Measurements from ENCODE around the gene NSUN3. TPM values are rescaled to one million over a fixed set of nuclear protein-coding genes. Genes with fewer than 3 reads are reported as not detected.
"Not testable (repeated sequence)": the region's sequence is repeated elsewhere in the genome, so short reads cannot be mapped to it uniquely, and the experiment has no call there.

The NSUN3 gene
- total and polyA plus RNA-seq, 5 donors from 2014 or later = 9.8 to 26.2 (median 12.0) TPM

- Mint-ChIP-seq H3K36me3 (peaks cover 43% of the 10 kb centered on the region), H3K4me1 (peaks cover 51 to 79% (median 67%) of the 10 kb centered on the region in 4 donors), H3K9me3 (peaks cover 0 to 1% (median 0%) of the 10 kb centered on the region in 7 donors), H3K27me3 (no peaks in the 10 kb centered on the region), H3K4me3 (no peak overlapping the region), H3K27ac (no peak overlapping the region)
- Histone ChIP-seq H3K4me3 (ENCODE audit: low read depth, low read length) (no peak overlapping the region), H3K27me3 (ENCODE audit: control insufficient read depth, insufficient read depth, low read length) (no peaks in the 10 kb centered on the region), H3K27ac (ENCODE audit: insufficient read depth, low read length, poor library complexity, severe bottlenecking) (no peak overlapping the region), H3K36me3 (ENCODE audit: control insufficient read depth, insufficient read depth, low read length) (peaks cover 12% of the 10 kb centered on the region), H3K4me1 (ENCODE audit: control insufficient read depth, insufficient read depth, low read length, poor library complexity, severe bottlenecking) (peaks cover 14% of the 10 kb centered on the region), H3K9me3 (ENCODE audit: control insufficient read depth in 2 of 2, low read length in 2 of 2) (no peaks in the 10 kb centered on the region)
- DNase-seq = no peak
- no peak for ATAC-seq (ENCODE audit: low read depth in 2 of 2)
These were observed 7.6 kb downstream of the NSUN3 start for GRCh38 chr3:94070341-94070911.

- Histone ChIP-seq H3K4me3 (ENCODE audit: low read depth, low read length) (no peak overlapping the region), H3K4me1 (ENCODE audit: control insufficient read depth, insufficient read depth, low read length, poor library complexity, severe bottlenecking) (peaks cover 4% of the 10 kb centered on the region), H3K9me3 (ENCODE audit: control insufficient read depth in 2 of 2, low read length in 2 of 2) (no peaks in the 10 kb centered on the region), H3K27me3 (ENCODE audit: control insufficient read depth, insufficient read depth, low read length) (no peaks in the 10 kb centered on the region), H3K27ac (ENCODE audit: insufficient read depth, low read length, poor library complexity, severe bottlenecking) (no peak overlapping the region), H3K36me3 (ENCODE audit: control insufficient read depth, insufficient read depth, low read length) (peaks cover 17% of the 10 kb centered on the region)
- no peak overlapping the region for H3K4me3 Mint-ChIP-seq
- H3K27me3 Mint-ChIP-seq = no peaks in the 10 kb centered on the region
- ATAC-seq (ENCODE audit: low read depth in 2 of 2) (peak; percentile 71 to 83), DNase-seq (peak in 1 of 3 donors; percentile 67)
- peaks cover 0 to 1% (median 0%) of the 10 kb centered on the region in 7 donors for H3K9me3 Mint-ChIP-seq
- H3K36me3 Mint-ChIP-seq = peaks cover 51% of the 10 kb centered on the region
- peak overlapping the region in 2 of 3 donors; percentile 68 to 78 for H3K27ac Mint-ChIP-seq
- peaks cover 39 to 68% (median 58%) of the 10 kb centered on the region in 4 donors for H3K4me1 Mint-ChIP-seq
These were observed 8.9 kb downstream of the NSUN3 start for GRCh38 chr3:94071713-94072284.

DNA sequence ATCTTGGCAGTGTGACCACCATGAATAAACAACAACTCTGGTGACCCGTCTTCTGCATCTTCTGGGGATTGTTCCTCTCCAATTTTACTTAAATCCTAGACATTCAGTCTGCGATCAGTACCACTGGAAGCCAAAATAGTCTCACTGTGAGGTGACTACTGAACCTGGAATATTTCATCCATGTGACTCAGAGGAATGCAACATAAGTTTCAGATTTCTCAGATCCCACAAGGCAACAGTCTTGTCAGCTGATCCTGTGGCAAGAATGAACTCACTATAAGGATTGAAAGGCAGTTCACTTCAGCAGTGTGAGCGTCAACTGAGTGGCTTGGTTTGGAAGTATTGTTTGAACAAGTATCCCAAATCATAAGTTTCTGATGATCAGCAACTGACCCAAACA lies 13.2 kb downstream of the NSUN3 start:
- no peak overlapping the region for H3K4me3 Mint-ChIP-seq

GRCh38 chr3:94080552-94080951 lies 17.7 kb downstream of the NSUN3 start:
- not testable (repeated sequence) for H3K9me3 ChIP-seq (ENCODE audit: control insufficient read depth in 2 of 2, low read length in 2 of 2); H3K27me3 ChIP-seq (ENCODE audit: control insufficient read depth, insufficient read depth, low read length); H3K27ac ChIP-seq (ENCODE audit: insufficient read depth, low read length, poor library complexity, severe bottlenecking); H3K9me3 Mint-ChIP-seq; H3K4me3 ChIP-seq (ENCODE audit: low read depth, low read length); ATAC-seq (ENCODE audit: low read depth in 2 of 2); H3K27me3 Mint-ChIP-seq
- Mint-ChIP-seq H3K36me3 (peaks cover 34% of the 10 kb centered on the region), H3K4me1 (peaks cover 18 to 66% (median 45%) of the 10 kb centered on the region in 4 donors), H3K27ac (peak overlapping the region; percentile 54 to 68 (median 65)), H3K4me3 (peak overlapping the region in 3 of 4 donors; percentile 29 to 56 (median 49))
- peaks cover 23% of the 10 kb centered on the region for H3K4me1 ChIP-seq (ENCODE audit: control insufficient read depth, insufficient read depth, low read length, poor library complexity, severe bottlenecking)
- peaks cover 19% of the 10 kb centered on the region for H3K36me3 ChIP-seq (ENCODE audit: control insufficient read depth, insufficient read depth, low read length)
- DNase-seq = peak in 1 of 3 donors; percentile 49

More for the DNA sequence above, 13.2 kb downstream of the NSUN3 start:
- H3K9me3 ChIP-seq (ENCODE audit: control insufficient read depth in 2 of 2, low read length in 2 of 2) = no peaks in the 10 kb centered on the region
- H3K4me1 ChIP-seq (ENCODE audit: control insufficient read depth, insufficient read depth, low read length, poor library complexity, severe bottlenecking) = peaks cover 15% of the 10 kb centered on the region
- no peak overlapping the region for H3K27ac Mint-ChIP-seq
- ATAC-seq (ENCODE audit: low read depth in 2 of 2) (no peak), DNase-seq (no peak)
- no peak overlapping the region for H3K27ac ChIP-seq (ENCODE audit: insufficient read depth, low read length, poor library complexity, severe bottlenecking)
- H3K36me3 Mint-ChIP-seq = peaks cover 43% of the 10 kb centered on the region
- peaks cover 15% of the 10 kb centered on the region for H3K36me3 ChIP-seq (ENCODE audit: control insufficient read depth, insufficient read depth, low read length)
- no peaks in the 10 kb centered on the region for H3K27me3 ChIP-seq (ENCODE audit: control insufficient read depth, insufficient read depth, low read length)
- H3K27me3 Mint-ChIP-seq = no peaks in the 10 kb centered on the region
- H3K4me1 Mint-ChIP-seq = peaks cover 26 to 81% (median 60%) of the 10 kb centered on the region in 4 donors
- peaks cover 0 to 4% (median 0%) of the 10 kb centered on the region in 7 donors for H3K9me3 Mint-ChIP-seq
- H3K4me3 ChIP-seq (ENCODE audit: low read depth, low read length) = no peak overlapping the region

GRCh38 chr3:94081884-94082283 lies 19.0 kb downstream of the NSUN3 start:
- no peaks in the 10 kb centered on the region for H3K27me3 Mint-ChIP-seq
- peaks cover 0 to 4% (median 0%) of the 10 kb centered on the region in 7 donors for H3K9me3 Mint-ChIP-seq
- H3K4me3 ChIP-seq (ENCODE audit: low read depth, low read length) = no peak overlapping the region
- H3K36me3 Mint-ChIP-seq = peaks cover 26% of the 10 kb centered on the region
- H3K27me3 ChIP-seq (ENCODE audit: control insufficient read depth, insufficient read depth, low read length) = no peaks in the 10 kb centered on the region
- H3K4me1 Mint-ChIP-seq = peaks cover 21 to 61% (median 46%) of the 10 kb centered on the region in 4 donors
- peak overlapping the region in 2 of 3 donors; percentile 78 to 80 for H3K27ac Mint-ChIP-seq
- H3K4me3 Mint-ChIP-seq = peak overlapping the region in 1 of 4 donors; percentile 31
- peaks cover 17% of the 10 kb centered on the region for H3K36me3 ChIP-seq (ENCODE audit: control insufficient read depth, insufficient read depth, low read length)
- H3K27ac ChIP-seq (ENCODE audit: insufficient read depth, low read length, poor library complexity, severe bottlenecking) = no peak overlapping the region
- no peaks in the 10 kb centered on the region for H3K9me3 ChIP-seq (ENCODE audit: control insufficient read depth in 2 of 2, low read length in 2 of 2)
- ATAC-seq (ENCODE audit: low read depth in 2 of 2) = no peak
- no peak for DNase-seq
- peaks cover 23% of the 10 kb centered on the region for H3K4me1 ChIP-seq (ENCODE audit: control insufficient read depth, insufficient read depth, low read length, poor library complexity, severe bottlenecking)

- no peaks in the 10 kb centered on the region for H3K27me3 ChIP-seq (ENCODE audit: control insufficient read depth, insufficient read depth, low read length)
- no peak overlapping the region for H3K4me3 ChIP-seq (ENCODE audit: low read depth, low read length)
- Mint-ChIP-seq H3K27ac (peak overlapping the region in 2 of 3 donors; percentile 44 to 80), H3K4me1 (peaks cover 24 to 58% (median 45%) of the 10 kb centered on the region in 4 donors), H3K27me3 (no peaks in the 10 kb centered on the region), H3K4me3 (no peak overlapping the region), H3K9me3 (peaks cover 0 to 4% (median 0%) of the 10 kb centered on the region in 7 donors), H3K36me3 (peaks cover 26% of the 10 kb centered on the region)
- peaks cover 23% of the 10 kb centered on the region for H3K4me1 ChIP-seq (ENCODE audit: control insufficient read depth, insufficient read depth, low read length, poor library complexity, severe bottlenecking)
- H3K9me3 ChIP-seq (ENCODE audit: control insufficient read depth in 2 of 2, low read length in 2 of 2) = no peaks in the 10 kb centered on the region
- DNase-seq (no peak), ATAC-seq (ENCODE audit: low read depth in 2 of 2) (no peak)
- H3K27ac ChIP-seq (ENCODE audit: insufficient read depth, low read length, poor library complexity, severe bottlenecking) = no peak overlapping the region
- peaks cover 16% of the 10 kb centered on the region for H3K36me3 ChIP-seq (ENCODE audit: control insufficient read depth, insufficient read depth, low read length)
These were observed 19.6 kb downstream of the NSUN3 start for GRCh38 chr3:94082391-94082937.

DNA sequence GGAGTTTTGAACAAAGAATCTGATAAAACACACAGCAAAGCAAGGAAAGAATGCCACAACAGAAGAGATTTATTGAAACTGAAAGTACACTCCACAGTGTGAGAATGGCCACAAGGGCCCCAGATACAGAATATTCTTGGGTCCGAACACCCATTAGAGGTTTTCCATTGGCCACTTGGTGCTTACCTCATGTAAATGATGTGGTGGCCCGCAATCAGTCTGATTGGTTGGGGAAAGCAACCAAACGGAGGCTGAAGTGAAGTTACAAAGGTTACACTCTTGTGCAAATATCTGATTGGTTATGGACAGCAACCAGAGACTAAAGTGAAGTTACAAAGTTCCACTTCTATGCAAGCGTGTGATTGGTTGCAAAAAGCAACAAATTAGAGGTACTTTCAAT lies 20.4 kb downstream of the NSUN3 start:
- Histone ChIP-seq H3K36me3 (ENCODE audit: control insufficient read depth, insufficient read depth, low read length) (peaks cover 20% of the 10 kb centered on the region), H3K9me3 (ENCODE audit: control insufficient read depth in 2 of 2, low read length in 2 of 2) (no peaks in the 10 kb centered on the region), H3K4me1 (ENCODE audit: control insufficient read depth, insufficient read depth, low read length, poor library complexity, severe bottlenecking) (peaks cover 23% of the 10 kb centered on the region), H3K27ac (ENCODE audit: insufficient read depth, low read length, poor library complexity, severe bottlenecking) (no peak overlapping the region), H3K4me3 (ENCODE audit: low read depth, low read length) (peak overlapping the region; percentile 7), H3K27me3 (ENCODE audit: control insufficient read depth, insufficient read depth, low read length) (no peaks in the 10 kb centered on the region)
- DNase-seq = peak in 1 of 3 donors; percentile 18
- Mint-ChIP-seq H3K27ac (peak overlapping the region in 2 of 3 donors; percentile 44 to 78), H3K36me3 (peaks cover 33% of the 10 kb centered on the region), H3K27me3 (no peaks in the 10 kb centered on the region), H3K9me3 (peaks cover 0 to 4% (median 0%) of the 10 kb centered on the region in 7 donors), H3K4me3 (no peak overlapping the region), H3K4me1 (peaks cover 24 to 55% (median 45%) of the 10 kb centered on the region in 4 donors)
- peak in 1 of 2 donors; percentile 43 for ATAC-seq (ENCODE audit: low read depth in 2 of 2)
